Fibroblast of skin of abdomen (primary cell): ENCODE measurements around the gene GLMP.
A peak's percentile ranks its signal among the peaks of the same experiment; 100 is the strongest.

Experiments
- DNase-seq: peaks from one replicate; pipeline ENCODE4 v3.0.0-alpha.2; 2013

The GLMP gene

DNA sequence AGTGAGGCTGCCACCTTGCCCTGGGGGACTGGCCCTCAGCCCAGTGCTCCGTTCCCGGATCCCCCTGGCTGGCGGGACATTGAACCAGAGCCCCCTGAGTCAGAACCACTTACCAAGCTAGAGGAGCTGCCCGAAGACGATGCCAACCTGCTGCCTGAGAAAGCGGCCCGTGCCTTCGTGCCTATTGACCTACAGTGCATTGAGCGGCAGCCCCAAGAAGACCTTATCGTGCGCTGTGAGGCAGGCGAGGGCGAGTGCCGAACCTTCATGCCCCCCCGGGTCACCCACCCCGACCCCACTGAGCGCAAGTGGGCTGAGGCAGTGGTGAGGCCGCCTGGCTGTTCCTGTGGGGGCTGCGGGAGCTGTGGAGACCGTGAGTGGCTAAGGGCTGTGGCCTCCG is 10.0 kb downstream of the GLMP start:
- DNase-seq, result no peak

DNA sequence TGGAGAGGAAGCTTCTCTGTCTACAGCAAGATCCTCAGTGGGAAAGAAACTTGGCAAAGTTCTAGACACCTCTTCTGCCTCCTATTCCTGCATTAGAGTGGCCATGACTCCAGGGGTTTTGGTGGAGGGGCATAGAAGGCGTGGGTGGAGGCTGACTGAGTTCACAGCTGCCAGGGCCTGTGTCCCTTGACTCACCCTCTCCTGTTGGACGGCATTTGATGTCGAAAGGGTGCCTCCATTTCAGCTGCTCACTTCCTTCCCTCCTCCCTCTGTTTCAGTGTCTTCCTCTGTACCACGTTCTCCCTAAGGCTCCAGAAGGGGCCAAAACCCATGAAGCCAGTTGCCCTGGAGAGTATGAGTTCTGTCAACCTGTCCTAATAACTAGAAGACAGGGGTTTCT is 10.7 kb downstream of the GLMP start:
- DNase-seq, result no peak

DNA sequence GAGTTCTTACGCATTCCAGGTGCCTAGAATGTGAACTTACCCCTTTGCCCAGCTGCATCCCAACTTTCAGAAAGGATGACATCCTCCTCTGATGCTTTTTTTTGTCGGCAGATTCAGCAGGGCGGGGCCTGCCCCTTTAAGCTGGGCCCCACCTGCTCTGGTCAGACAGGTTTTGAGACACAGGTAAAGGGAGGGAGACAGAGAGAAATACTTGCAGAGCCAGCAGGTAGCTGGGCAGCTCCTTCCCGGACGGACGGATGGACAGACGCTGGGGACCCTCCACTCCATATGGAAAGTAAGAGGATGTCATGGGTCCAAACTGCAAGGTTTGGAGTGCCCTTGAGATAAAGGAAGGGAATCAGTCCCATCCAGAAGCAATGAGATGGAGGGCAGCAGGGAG is 11.4 kb downstream of the GLMP start, which contains the start of gene TMEM79:
Gene TMEM79, plus strand, starts transcription at position 214 of the 400 bp plus-strand sequence. CDS start 902 bp downstream, outside the sequence.
- DNase-seq, result no peak

DNA sequence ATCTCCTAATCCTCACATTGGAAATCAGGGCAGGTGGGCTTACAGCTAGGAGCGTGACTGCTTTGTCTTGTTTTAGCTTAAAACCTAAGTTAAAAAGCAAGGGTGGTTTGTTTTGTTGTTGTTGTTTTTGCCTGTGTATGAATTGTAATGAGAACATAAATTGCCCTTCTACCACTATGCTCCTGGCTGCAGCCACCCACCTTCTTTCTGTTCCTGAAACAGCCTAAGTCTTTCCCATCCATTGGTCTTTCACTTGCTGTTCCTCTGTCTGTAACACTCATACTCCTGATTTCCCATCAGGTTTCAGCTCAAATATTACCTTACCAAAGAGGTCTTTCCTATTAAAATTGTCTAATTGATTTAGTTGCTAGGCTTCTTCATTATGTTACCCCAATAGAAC is 12.0 kb downstream of the GLMP start:
- no peak for DNase-seq

DNA sequence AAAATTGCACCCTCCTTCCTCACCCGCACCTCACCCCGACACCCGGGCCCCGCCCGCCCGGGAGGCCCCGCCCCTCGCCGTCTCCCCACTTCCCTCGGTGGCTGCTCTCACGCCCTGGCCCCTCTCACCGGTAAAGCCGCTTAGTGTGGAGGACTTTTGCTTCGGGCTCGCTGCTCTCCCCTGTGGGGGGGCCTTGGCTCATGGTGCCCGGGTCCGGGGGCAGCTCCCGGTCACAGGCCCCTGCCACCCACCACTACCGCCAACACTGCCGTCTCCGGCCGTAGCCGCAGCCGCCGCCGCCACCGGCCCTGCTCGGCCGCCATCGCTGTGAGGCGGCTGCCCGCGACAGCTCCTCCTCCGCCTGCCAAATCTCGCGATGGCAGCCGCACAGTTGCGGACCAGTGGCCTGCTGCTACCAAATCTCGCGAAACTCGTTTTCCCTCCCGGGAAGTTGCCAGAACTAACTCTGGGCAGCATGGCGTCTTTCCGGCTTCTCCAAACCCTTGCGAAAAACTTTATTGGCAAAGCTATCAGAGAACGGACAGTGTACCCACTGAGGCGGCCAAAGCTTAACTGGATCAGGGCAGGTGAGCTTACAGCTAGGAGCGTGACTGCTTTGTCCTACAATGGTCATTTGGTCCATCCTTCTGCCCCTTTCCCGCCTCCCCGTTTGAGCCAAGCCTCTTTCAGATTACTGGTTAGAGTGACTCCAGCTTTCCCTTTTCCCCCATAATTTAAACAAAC is 12.8 kb downstream of the GLMP start, which contains the start of gene SMG5:
Gene SMG5, minus strand, starts transcription at position 347 of the 744 bp plus-strand sequence. Its CDS starts 145 bp downstream, at position 202.
- DNase-seq, result peak; percentile 99

DNA sequence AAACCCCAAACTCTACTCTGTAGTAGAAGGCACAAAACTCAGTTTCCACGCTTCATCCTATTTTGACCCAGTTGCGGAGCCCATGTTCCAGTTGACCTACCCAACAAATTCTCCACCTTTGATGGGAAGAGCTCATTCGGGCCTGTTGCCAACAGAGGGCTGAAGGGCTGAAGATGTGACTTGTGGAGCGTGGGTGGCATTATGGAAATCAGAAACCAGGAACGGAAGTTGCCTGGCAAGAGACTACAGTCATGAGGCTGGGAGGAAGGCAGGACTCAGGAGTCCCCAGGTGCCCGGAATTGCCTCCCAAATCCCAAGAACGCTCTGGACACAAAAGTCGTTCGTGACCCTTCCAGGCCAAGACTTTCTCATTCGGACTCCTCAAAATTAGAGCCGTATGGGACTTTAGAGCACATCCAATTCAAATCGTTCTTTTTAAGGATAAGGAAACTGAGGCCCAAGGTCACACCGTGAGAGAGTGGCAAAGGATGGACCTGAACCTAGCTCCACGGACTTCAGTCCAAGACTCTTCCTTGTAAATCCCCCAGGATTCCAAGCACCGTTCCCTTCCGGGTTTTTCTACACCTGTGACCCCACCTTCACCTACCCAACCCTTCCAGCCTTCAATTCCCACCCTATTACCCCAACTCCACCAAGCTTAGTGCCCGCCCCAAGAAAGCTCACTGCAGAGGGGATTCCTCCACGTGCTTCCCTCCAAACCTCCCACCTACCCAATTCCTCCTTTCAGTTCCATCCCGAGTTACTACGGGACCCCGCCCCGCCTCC is 13.6 kb downstream of the GLMP start:
- no peak for DNase-seq

DNA sequence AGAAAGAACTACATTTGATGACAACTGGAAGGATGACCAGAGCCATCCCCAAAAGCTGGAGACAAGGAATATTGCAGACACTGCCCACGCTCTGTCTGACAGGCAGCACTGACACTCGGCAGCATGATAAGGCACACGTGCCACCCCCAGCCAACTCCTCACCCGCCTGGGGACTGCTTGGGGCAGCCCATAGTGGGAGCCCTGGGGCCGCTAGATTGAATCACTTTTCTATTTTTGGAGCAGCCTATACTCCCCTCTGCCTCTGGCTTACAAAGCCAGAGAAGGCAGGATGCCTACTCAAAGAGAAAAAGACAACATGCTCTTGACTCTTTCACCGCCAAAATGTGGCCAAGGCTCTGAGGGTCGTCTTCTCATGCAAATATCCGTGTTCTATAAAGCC is 14.2 kb downstream of the GLMP start:
- DNase-seq, result peak; percentile 17

DNA sequence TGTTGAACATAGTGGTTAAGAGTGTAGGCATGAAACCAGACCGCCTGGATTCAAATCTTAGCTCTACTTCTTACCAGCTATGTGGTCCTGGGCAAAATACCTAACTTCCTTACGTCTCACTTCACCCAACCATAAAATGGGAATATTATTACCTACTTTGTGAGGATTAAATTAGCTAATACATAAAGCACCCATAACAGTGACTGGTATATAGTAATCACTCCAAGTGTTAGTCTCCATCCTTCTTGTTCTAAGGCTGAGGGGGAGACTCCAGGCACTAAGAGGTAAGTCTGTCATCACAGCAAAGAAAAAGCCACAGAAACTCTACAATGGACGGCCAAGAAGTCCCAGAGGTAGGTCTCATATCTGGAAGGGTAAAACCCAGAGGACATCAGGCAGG is 15.6 kb downstream of the GLMP start:
- DNase-seq, result no peak

DNA sequence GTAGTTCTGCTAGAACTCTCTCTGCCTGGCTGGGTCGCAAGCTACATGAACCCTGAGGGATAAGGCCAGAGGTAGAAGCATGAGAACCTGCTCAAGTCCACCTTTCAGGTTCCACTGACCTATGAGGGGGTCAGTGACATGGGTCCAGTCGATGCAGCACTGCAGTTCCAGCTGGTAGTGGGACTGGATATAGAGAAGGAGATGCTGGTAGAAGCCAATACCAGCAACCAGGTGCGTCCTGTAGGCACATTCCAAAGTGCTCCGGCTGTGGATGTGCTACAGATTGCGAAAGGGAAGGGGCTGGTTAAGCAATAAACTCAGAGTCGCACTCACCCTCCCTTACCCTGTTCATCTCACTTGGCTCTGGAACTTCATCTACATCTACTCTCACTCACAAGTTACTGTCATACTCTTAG is 18.5 kb downstream of the GLMP start:
- DNase-seq, result no peak

DNA sequence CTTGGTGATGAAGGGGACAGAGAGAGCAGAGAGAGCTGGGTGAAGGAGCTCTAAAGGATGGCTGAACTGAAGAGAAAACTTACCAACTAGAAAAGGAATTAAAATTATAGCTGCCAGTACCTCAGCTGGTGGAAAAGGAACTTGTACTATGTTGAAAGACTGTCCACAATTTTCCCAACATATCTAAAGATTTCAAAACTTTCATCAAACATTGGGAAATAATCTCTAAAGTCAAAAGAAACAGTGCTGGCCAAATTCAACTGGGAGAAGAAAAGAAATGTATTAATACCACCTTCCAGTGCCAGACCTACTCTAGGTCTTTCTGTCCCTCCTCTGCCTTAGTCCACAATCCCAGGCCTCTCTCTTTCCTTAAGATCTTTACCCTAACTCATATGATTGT is 18.9 kb downstream of the GLMP start:
- DNase-seq, result no peak

DNA sequence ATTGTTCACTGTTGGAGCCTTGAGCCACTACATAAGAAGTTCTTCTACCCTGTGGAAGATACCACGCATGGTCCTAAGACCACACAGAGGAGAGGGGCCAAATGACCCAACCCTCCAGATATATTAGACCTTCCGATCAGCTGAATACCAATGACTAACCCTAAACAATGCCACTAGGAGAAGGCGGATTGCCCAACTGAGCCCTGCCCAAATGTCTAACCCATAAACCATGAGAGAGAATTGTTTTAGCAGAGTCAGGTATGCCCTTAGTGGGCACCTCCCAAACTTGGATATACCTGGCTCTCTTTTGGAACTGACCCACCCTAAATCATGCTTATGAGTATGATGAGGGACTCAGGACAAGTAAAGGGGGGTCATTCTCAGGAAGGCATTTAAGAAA is 25.2 kb downstream of the GLMP start:
- DNase-seq, result no peak

DNA sequence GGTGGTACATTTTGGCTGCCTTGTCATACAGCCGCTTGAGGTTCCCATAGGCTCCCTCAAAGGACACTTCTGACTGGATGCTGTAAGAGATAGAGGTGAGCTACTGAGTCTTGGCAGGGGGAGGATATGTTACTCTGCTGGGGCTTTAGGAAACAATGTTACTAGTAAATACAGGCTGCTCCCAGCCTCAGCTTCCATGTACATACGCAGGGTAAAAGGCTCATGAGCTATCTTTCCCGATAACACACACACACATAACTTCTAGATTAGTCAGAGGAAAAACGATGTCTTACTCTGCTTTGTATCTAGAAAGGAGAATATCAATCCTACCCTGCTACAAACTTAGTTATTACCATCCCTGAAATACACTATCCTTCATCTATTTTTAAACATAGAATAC is 27.1 kb downstream of the GLMP start:
- no peak for DNase-seq

DNA sequence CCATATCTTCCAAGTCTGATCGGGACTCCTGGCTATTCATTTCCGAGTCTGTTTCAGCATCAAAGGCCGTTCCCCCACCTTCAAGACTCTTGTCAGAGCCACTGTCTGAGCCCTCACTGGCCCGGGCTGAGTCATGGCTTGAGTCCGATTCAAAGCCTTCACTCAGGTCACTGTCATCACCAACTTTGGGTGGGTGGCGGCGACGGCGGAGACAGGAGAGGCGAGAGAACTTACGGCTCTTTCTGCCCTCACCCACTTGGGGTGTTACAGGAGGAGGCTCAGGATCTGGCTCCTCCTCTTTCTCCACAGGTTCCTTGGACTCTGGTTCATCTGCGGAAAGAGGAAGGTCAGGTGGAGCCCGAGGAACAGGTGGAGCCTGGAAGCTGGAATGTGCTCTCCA is 29.4 kb downstream of the GLMP start:
- no peak for DNase-seq

DNA sequence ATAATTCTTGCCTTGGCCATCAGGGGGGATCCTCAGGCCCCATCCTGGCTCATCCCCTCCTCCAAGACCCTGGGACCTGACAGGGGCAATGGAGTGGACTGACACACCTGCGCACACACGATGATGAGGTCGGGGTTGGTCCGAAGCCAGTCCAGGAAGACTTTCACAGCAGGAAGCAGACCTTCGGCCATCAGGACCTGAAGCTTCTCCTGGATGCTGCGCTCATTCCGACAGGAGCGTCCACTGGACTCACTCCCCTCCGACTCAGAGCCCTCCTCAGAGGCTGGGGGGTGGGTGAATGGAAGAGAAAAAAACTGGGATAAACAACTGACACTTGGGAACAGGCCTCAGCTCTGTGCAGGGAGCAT is 32.2 kb downstream of the GLMP start:
- DNase-seq, result no peak

DNA sequence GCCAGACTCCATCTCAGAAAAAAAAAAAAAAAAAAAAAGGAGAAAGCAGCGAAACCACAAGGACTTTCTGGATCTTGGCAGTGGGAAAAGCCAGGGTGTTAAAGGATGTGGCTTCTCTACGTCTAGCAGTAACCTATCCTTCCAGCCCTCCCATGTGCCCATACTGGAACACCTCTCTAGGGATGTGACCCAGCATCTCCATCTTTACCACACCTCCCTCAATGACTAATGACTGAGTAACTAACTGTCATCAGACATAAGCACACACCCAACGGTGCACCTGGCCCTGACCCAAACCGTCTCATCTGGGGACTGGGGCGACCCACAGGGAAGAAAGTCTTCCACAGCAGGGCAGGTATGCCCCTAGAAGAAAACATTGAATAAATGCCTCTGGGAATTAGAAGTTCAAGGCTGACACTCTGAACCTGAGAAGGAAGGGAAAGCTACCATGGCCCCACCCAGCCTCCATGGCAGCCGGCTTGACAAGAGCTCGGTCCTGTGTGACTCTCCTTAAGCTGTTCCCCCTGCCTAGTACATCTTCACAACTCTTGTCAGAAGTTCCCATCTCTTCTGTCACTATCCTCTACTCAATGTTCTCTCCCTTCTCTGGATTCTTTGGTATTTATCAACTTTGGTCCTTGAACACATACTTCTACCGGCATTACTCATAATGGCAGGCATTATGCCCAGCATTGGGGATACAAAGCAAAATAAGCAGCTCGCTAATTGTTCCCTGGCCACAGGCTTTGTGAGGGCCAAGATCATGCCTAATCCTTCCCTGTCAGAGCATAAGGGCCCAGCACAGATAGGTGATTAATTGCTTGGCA is 32.8 kb downstream of the GLMP start:
- DNase-seq, result peak; percentile 78

DNA sequence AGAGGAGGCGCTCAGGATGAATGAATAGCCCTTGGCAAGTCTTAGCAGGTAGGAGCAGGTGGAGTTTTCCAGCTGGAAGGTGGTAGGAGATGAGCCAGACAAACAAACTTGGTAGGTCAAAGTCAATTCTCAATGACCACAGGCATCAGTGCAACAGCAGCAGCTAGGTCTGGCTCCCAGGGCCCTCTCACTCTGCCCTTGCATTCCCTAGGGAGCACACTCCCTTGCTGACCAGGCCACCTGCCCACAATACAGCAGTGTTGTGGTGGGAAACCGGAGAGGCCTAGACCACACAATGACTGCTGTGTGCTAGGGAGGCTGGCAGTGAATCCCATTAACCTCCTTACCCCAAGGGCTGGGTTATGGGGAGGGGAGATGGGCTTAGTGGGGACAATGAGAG is 34.6 kb downstream of the GLMP start:
- DNase-seq, result no peak

DNA sequence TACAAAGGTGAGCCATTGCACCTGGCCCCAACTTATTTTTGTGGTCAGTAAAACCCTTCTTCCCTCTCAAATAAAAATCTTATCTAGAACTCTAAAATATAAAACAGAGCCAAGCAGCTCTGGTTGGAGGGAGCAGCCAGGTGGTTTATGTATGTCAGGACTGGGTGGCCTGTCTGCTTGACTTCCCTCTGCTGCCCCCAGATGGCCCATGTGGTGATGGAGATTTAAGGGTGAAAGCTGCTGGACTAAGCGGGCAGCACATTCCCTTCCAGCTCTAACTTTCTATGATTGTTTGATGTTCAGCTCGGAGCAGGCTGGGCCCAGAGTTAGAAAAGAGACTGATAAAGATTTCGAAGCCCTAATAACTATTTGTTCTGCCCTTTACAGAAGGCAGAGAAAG is 35.7 kb downstream of the GLMP start:
- DNase-seq, result no peak

DNA sequence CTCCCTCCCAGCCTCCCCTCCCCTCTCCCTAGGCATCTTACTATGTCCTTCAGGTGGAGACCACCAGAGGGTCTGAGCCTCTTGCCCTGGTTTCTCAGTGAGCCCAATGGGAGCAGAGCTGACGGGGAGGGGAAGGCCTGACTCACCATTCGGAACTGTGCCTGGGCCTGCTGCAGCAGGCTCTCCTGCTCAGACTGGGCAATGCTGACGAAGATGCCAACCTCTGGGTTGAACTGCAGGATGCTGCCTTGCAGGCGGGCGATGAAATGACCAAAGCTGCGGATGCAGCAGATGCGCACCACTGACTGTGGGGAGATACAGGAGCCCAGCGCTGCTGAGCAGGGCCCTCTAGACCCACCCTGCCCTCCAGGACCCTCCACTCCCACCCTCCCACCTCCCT is 36.6 kb downstream of the GLMP start:
- DNase-seq, result no peak

DNA sequence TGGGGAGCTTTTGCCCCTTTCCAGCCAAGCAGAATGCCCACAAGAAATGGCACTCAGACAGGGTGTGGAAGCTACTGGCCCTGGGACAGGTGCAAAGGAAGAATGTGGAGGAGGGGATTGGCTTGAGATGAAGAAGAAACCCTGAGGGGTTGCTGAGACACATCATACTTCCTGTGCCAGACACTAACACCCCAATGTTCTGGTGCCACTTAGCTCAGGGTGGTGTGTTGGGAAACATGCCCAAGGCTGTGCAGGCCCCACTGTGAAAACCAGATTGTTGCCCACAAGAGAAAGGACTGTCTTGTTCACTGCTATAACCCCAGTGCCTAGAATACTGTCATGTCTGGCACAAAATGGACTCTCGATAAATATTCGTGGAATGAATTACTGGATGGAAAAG is 37.8 kb downstream of the GLMP start:
- DNase-seq, result no peak

DNA sequence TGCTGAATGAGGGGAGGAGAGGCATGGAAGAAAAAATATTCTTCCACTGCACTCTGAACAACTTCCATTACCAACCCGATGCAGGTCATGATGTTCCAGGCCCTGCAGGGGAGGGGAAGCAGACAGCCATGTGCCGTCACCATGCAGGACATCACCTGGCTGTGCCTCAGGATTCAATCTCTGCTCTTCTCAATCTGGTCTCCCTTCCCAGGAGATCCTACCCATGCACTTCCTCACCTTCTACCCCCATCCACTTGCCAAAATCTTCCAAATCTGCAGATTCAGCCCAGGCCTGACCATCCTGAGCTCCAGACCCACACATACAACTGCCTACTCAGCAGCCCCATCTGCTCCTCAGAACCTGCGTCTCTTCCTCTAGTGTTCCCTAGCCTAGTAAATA is 41.8 kb downstream of the GLMP start:
- DNase-seq, result no peak

DNA sequence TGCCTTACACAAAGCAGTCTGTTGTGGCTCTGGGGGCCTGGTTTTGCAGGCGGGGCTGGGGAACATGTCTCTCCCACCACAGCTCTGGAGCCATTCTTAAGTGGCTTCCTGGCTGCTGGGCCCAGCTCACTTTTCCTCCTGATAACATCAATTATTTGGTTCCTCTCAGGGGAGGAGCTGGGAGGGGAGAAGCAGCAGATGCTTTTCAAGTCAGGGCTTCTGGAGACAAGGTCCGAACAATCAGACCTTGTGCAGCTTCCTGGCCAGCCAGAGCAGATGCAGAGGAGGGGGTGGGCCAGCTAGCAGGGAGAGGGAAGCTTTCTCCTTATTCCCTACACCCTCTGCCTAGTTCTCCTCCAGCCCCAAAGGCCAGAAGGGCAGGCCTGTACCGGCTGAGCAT is 44.0 kb downstream of the GLMP start:
- DNase-seq, result no peak

DNA sequence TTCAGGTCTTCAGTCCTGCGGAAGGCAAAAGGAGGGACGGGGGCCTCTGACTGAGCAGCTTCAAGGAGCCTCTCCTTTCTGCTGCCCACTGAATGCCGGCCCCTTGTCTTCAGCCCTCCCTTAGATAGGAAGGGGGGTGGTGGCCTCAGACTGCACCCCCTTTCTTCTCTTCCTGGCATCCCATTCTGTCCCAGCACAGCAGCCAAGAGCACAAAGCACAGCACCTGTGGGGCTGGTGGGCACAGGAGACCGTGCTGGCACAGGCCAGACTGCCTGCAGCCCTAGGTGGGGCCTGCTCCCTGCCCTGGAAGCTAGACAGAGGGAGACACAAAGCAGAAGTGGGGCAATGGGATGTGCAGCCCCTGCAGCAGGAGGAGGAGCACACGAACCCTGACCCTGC is 45.9 kb downstream of the GLMP start:
- DNase-seq, result no peak

DNA sequence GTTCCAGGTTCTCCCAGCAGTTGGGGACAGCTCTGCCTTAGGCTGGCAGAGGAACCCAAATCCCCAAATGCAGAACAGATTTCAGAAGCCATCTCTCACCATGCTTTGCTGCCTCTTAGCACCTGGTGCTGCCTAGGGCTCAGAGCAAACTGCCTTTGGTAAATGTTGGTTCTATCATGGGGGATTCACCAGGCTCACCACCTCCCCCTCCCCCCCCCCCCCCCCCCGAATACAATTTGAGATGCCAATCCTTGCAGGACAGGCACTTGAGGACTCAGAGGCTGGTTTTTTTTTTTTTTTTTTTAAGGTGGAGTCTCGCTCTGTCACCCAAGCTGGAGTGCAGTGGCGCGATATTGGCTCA is 47.2 kb downstream of the GLMP start:
- DNase-seq, result no peak
